ENCODE results near the gene AP3D1. TPM values are rescaled to one million over a fixed set of nuclear protein-coding genes. Genes with fewer than 3 reads are reported as not detected.

AP3D1 gene
- total and polyA plus RNA-seq, 11 donors, result 63.1 to 124 (median 103) TPM

GRCh38 chr19:2064788-2065524, 86.4 kb downstream of the AP3D1 start:
- H3K27me3 ChIP-seq, result no peaks in the 10 kb centered on the region
- ATAC-seq (peak; percentile 15 to 55 (median 40)), DNase-seq (peak in 3 of 5 donors; percentile 67 to 73 (median 72))
- no peaks in the 10 kb centered on the region for H3K9me3 ChIP-seq
- no peaks in the 10 kb centered on the region for H3K36me3 ChIP-seq
- intact Hi-C loops (cut with DNase I), result loop anchor here in 2 of 10 donors (5.0 to 10.0 kb wide), 3 partner anchors 133 to 200 kb away; partner anchors contain the start of gene KLF16 (in 1 of the 2)
- peak overlapping the region in 8 of 12 donors; percentile 2 to 42 (median 18) for H3K4me3 ChIP-seq
- H3K27ac ChIP-seq, result peak overlapping the region; percentile 71 to 100 (median 87)
- WGBS, 4 donors, result 44 to 54% (median 51%) methylated on average over 22 to 38 of the region's 38 CpGs
- peak in 3 of 12 donors; percentile 16 to 19 (median 19) for TF ChIP-seq CTCF (IDR thresholded peaks at IDR 0.05)
- TF ChIP-seq POLR2A (IDR thresholded peaks at IDR 0.05), result peak in 1 of 2 donors; percentile 61
- H3K4me1 ChIP-seq, result peaks cover 3 to 51% (median 33%) of the 10 kb centered on the region in 12 donors

- Histone ChIP-seq H3K4me1 (peaks cover 9 to 51% (median 34%) of the 10 kb centered on the region in 12 donors), H3K27me3 (no peaks in the 10 kb centered on the region), H3K36me3 (no peaks in the 10 kb centered on the region), H3K4me3 (peak overlapping the region in 7 of 12 donors; percentile 8 to 42 (median 20)), H3K9me3 (no peaks in the 10 kb centered on the region), H3K27ac (peak overlapping the region; percentile 71 to 100 (median 87))
- intact Hi-C loops (cut with DNase I), result loop anchor here in 1 of 10 donors (10.0 kb wide), 1 partner anchor 200 kb away; the partner anchor contains the start of gene KLF16
- WGBS, 4 donors, result 57 to 77% (median 68%) methylated on average over 7 to 13 of the region's 13 CpGs
- DNase-seq (no peak), ATAC-seq (peak in 1 of 4 donors; percentile 1)
- TF ChIP-seq POLR2A (IDR thresholded peaks at IDR 0.05), result no peak
- TF ChIP-seq CTCF (IDR thresholded peaks at IDR 0.05), result no peak
Measured at GRCh38 chr19:2064395-2064787, 87.0 kb downstream of the AP3D1 start.

- Histone ChIP-seq H3K36me3 (no peaks in the 10 kb centered on the region), H3K4me1 (peaks cover 10 to 53% (median 34%) of the 10 kb centered on the region in 12 donors), H3K27ac (peak overlapping the region; percentile 71 to 100 (median 87)), H3K27me3 (no peaks in the 10 kb centered on the region), H3K9me3 (no peaks in the 10 kb centered on the region), H3K4me3 (no peak overlapping the region)
- 79 to 83% (median 81%) methylated on average over 8 of the region's 8 CpGs for WGBS, 4 donors
- no peak for ATAC-seq
- TF ChIP-seq POLR2A (IDR thresholded peaks at IDR 0.05), result no peak
- TF ChIP-seq CTCF (IDR thresholded peaks at IDR 0.05), result no peak
- DNase-seq, result no peak
- intact Hi-C loops (cut with DNase I), result loop anchor here in 1 of 10 donors (10.0 kb wide), 1 partner anchor 199 kb away; the partner anchor contains the start of gene KLF16
Measured at GRCh38 chr19:2063824-2064223, 87.5 kb downstream of the AP3D1 start.

- DNase-seq (no peak), ATAC-seq (no peak)
- Histone ChIP-seq H3K27ac (peak overlapping the region in 6 of 12 donors; percentile 99 to 100 (median 100)), H3K9me3 (no peaks in the 10 kb centered on the region), H3K4me1 (peaks cover 10 to 55% (median 41%) of the 10 kb centered on the region in 12 donors), H3K4me3 (peak overlapping the region in 1 of 12 donors; percentile 60), H3K36me3 (no peaks in the 10 kb centered on the region), H3K27me3 (no peaks in the 10 kb centered on the region)
- intact Hi-C loops (cut with DNase I), result loop anchor here in 1 of 10 donors (10.0 kb wide), 1 partner anchor 198 kb away; the partner anchor contains the start of gene KLF16
- 87 to 91% (median 88%) methylated on average over 9 of the region's 9 CpGs for WGBS, 4 donors
- TF ChIP-seq CTCF (IDR thresholded peaks at IDR 0.05) (no peak), POLR2A (IDR thresholded peaks at IDR 0.05) (no peak)
Measured at GRCh38 chr19:2062770-2063169, 88.6 kb downstream of the AP3D1 start.
